NK-92 (cell line): ENCODE measurements around the gene MAGI2.

ENCODE experiments used
- DNase-seq: peaks from one replicate; lab custom pipeline; 2025; ENCODE audit not compliant: unreplicated experiment; lab: John Stamatoyannopoulos, UW

The MAGI2 gene

DNA sequence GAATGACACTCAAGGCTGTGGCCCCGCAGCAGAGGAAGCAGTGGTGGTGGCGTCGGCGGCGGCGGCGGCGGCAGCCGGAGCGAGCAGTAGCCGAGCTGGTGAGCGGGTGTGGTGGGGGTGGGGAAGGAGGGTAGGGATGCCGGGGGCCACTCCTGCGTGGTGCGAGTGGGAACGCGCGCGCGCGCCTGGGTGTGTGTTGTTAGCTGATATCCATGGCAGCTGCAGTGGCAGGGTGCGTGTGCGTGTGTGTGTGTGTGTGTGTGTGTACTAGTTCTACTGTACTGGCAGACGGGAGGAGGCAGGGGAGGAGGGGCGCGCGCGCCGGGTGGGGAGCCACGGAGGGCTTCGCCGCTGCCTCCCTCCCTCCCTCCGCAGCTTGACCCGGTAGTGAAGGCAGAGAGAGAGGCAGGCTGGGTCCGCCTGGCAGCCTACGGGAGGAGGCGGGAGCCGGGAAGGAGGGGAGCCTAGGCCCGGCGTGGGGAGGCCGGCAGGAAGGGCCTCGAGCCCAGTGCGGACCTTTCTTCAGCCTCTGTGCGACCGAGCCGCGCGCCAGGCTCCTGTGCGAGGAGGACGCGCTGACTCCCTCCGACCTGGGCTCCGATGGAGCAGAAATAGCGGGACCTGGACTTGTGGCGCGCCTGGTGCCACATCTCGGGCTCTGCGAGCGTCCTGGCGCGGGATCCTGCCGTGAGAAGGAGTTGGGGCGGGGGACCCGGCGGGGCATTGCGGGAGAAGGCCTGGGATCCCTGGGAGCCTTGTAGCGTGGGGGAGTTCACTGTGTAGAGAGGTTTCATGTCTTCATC, at the start of gene MAGI2:
Gene MAGI2 (minus strand): TSS at position 110 of the 803 bp plus-strand sequence. CDS start 347 bp downstream, outside the sequence.
- DNase-seq, result no peak

DNA sequence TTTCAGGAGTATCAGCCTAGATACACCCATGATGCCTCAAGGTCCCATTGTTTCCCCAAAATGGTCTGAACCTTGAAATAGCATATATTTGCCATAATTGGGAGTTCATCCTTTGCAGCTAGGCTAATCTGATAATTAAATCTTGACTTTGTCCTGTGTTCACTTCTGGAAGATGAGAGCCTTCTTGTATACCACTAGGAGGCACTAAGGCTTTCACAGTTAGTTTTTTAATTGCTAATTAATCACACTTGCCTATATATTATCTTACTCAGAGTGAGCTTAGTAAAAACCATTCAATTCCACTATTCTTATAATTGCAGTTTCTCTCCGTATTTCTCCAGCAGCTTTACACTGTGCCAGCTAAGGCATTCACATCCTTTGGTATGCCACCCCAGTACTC, 48.7 kb upstream of the MAGI2 start:
- no peak for DNase-seq

GRCh38 chr7:79500759-79501158, 47.3 kb upstream of the MAGI2 start:
- no peak for DNase-seq

DNA sequence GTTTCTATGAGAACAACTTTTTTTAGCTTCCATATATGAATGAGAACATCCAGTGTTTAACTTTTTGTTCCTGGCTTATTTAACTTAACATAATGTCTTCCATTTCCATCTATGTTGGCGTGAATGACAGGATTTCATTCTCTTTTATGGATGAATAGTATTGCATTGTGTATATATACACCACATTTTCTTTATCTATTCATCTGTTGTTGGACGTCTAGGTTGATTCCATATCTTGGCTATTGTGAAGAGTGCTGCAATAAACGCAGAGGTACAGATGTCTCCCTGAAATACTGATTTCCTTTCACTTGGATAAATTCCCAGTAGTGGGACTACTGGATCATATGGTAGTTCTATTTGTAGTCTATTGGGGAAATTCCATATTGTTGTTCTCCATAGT, 44.3 kb upstream of the MAGI2 start:
- DNase-seq, result no peak

- no peak for DNase-seq
These were observed 42.2 kb upstream of the MAGI2 start for GRCh38 chr7:79495544-79496272.

DNA sequence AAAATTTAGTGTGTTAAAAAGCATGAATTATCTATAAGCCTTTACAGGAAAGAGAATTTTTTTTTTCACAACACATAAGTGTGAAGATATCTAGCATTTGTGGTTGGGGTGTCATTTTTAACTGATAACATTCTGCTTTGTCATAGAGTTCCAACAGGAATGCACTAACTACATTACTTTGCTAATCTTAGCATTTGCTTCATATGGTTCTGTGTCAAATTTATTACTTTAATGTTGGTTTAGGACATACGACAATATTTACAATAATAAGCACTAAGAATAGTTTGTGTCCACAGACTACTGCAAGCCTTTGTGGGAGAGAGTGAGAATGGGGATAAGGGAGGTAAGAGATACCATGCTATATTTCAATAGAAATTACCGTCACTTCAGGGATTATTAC, 40.6 kb upstream of the MAGI2 start:
- no peak for DNase-seq

GRCh38 chr7:79489371-79489770, 35.9 kb upstream of the MAGI2 start:
- no peak for DNase-seq

- DNase-seq, result no peak
These were observed 24.9 kb upstream of the MAGI2 start for GRCh38 chr7:79478386-79478785.

GRCh38 chr7:79475455-79475854, 22.0 kb upstream of the MAGI2 start:
- DNase-seq, result no peak

- DNase-seq, result no peak
These were observed 18.2 kb upstream of the MAGI2 start for GRCh38 chr7:79471699-79472098.

- no peak for DNase-seq
These were observed 17.8 kb upstream of the MAGI2 start for GRCh38 chr7:79471283-79471682.

DNA sequence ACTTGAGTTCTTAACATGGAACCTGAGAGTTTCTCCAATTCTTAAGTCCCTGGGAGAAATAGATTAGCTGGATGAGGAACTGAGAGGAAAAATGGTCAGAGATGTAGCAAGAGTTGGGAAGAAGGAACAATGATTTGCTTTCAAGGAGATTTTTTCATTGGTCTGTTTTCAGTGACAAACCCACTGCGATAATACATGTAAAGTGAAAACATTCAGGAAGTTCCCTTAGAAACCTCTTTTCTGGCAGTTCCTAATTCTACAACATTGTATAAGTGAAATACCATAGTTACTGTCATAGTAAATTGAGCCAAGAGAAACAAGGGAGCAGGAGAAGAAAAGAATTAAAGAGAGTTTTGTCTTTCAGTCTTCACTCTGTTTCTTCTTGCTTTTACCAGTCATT, 12.1 kb upstream of the MAGI2 start:
- DNase-seq, result no peak

DNA sequence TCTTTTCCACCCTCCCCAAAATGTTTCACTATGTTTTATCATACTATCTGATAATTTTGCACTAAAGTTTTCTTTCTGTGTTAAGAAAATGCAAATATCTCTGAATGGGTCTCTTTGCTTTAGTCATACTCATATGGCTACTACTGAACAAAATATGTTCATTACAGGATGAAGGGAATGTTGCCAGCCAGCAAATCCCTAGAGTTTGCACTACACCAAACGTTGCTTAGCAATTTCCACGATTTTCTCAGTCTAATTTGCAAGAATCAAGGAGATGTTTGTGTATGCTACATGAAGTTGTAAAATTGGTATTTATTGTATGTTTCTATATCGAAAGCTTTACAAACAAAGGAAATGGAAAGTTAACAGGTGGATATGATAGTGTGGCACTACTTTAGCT, 10.6 kb upstream of the MAGI2 start:
- DNase-seq, result no peak

GRCh38 chr7:79462390-79462789, 8.9 kb upstream of the MAGI2 start:
- no peak for DNase-seq

DNA sequence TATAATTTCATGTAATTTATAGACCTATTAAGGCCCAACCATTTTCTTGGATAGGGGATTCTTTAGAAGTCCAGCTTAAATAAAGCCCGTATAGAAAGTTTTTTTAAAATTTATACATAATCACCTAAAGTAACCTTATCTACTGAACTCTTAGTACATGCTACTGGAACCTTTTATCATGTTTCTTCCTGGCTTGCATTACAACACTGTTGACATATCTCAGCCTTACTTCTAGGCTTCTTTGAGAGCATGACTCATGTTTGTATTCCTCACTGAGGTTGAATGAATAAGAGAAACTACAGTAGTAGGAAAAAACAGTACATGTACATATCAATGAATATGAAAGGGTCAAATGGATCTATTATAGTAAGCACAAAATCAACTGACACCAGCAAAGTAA, 8.2 kb upstream of the MAGI2 start:
- DNase-seq, result no peak

DNA sequence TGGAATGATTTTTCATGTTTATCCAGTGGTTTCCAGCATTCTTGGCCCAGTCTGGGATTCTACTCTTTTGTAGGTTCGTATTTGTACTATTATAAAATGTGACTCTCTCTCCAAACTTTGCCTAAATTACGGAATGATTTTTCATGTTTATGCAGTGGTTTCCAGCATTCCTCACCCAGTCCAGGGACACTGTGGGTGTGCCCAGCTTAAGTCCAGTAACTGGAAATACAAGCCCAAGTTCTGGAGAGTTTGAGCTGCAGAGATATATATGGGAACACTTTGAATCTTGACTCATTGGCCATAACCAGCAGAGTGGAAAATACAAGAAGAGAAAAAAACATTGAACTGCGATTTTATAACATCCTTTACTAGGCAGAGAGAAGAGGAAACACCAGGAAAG, 5.9 kb upstream of the MAGI2 start:
- DNase-seq, result no peak

DNA sequence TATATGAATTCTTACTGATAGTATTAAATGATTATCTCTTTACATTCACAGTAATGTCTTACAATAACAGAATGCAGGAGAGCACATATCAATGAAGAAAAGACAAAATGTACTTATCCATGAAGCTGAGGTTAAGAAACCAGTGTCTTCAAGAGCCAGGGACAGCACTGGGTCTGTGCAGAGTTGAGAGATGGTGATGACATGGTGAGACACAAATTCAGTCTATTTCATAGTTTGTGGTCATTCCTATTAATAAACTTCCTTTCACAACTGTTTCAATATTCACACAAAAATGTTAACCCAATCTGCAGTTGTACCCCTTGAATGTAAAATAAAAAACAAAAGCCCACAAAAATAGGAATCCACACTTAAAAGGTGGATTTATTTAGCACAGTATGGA, 5.3 kb upstream of the MAGI2 start:
- DNase-seq, result no peak

GRCh38 chr7:79455173-79455790, 1.8 kb upstream of the MAGI2 start:
- DNase-seq, result no peak

- DNase-seq, result no peak
These were observed 994 bp upstream of the MAGI2 start for GRCh38 chr7:79454361-79454960.

GRCh38 chr7:79453266-79453557, 255 bp downstream of the MAGI2 start:
- DNase-seq, result no peak

DNA sequence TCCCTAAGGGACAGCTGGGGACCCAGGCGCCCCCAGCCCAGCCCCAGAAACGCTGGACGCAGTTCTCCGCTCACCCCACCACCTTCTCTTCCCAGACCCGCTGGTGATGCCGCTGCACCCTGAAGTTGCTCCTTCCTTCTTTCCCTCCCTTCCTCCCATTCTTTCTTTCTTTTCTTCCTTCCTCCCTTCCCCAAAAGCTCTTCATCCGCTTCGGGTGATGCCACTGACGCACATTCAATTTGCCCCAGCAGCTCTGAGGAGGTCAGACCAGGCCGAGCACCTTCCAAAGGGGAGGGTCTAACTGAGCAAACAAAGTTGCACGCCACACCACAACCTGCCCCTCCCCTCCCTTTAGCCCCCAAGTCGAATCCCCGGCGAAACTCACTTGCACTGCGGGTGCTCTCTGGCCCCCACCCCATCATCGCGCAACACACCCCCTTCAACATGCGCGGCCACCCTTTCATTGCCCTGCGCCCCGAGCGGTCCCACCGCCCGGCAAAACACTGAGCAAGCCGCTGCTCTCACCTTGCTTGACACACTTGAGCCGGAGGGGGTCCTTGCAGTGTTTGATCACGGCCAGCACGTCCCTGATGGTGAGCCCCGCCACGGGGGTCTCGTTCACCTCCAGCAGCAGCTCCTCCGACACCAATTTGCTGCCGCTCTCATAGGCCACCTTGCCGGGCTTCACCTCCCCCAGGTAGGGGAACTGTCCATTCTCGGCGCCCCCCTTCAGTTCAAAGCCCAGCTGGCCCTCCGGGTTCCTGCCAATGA, 787 bp downstream of the MAGI2 start:
- DNase-seq, result no peak
